HepG2 (cell line): Measurements from ENCODE around the gene CHEK2. TPM values are rescaled to one million over a fixed set of nuclear protein-coding genes. Genes with fewer than 3 reads are reported as not detected.

ENCODE experiments used
- AGO2 ChIP-seq: fragments of 200-400 bp; formaldehyde crosslinking; optimal IDR thresholded peaks from 2 replicates; pipeline ENCODE3; 2017; ENCODE audit warnings: mild to moderate bottlenecking, low read depth, low read length, moderate library complexity
- CBX2 ChIP-seq, 2 experiments: fragments of 200-600 bp in 1 of 2; sonication (generic); formaldehyde crosslinking in 1 of 2; IDR thresholded peaks; 2 replicates each; pipeline versions ENCODE4 v1.7.0 to v1.8.1; 2018 to 2022; ENCODE audit warnings: low read depth in 2 of 2, low read length in 1 of 2, mild to moderate bottlenecking in 1 of 2, missing genetic modification reagents in 1 of 2
- NFYB ChIP-seq: sonication (generic); formaldehyde crosslinking; IDR thresholded peaks from 2 replicates; pipeline ENCODE4 v1.4.0; 2020; ENCODE audit warnings: missing genetic modification reagents
- SKI ChIP-seq: fragments of 450-650 bp; IDR thresholded peaks from one replicate; pipeline ENCODE4 v1.6.1; 2018; ENCODE audit warnings: mild to moderate bottlenecking; ENCODE audit not compliant: partially characterized antibody
- SNAPC4 ChIP-seq: sonication (generic); formaldehyde crosslinking; IDR thresholded peaks from 2 replicates; pipeline ENCODE4 v1.4.0; 2020; ENCODE audit warnings: mild to moderate bottlenecking, missing genetic modification reagents
- TOPORS ChIP-seq: sonication (generic); formaldehyde crosslinking; IDR thresholded peaks from 2 replicates; pipeline ENCODE4 v1.8.0; 2023; ENCODE audit warnings: mild to moderate bottlenecking, missing genetic modification reagents
- ZNF142 ChIP-seq: sonication (generic); formaldehyde crosslinking; IDR thresholded peaks from 2 replicates; pipeline ENCODE4 v1.4.0; 2020; ENCODE audit warnings: missing genetic modification reagents
- ZNF33A ChIP-seq: sonication (generic); formaldehyde crosslinking; IDR thresholded peaks from 2 replicates; pipeline ENCODE4 v1.5.1; 2020; ENCODE audit warnings: missing genetic modification reagents, mild to moderate bottlenecking, moderate library complexity, borderline replicate concordance
- ZNF792 ChIP-seq: IDR thresholded peaks from 2 replicates; pipeline ENCODE4 v1.6.1; 2016
- polyA plus RNA-seq, 8 experiments: library from polyadenylated mRNA; depleted of rRNA in 3 of 8; stranded (reverse) in 7 of 8; unstranded in 1 of 8; fragments of >200 nt; fragmentation: Illumina TruSeq in 4 of 8; extraction: Trizol in 4 of 8; gene quantifications; 2 replicates each; pipeline versions ENCODE4 v1.2.1 to v1.2.3, GENCODE V29; 2011 to 2016; ENCODE audit warnings: low read depth in 4 of 8, missing spikeins in 1 of 8, mixed read lengths in 1 of 8; ENCODE audit not compliant: insufficient read depth in 1 of 8
- total RNA-seq, 5 experiments: library from RNA; depleted of rRNA; stranded (reverse); fragments of >200 nt; fragmentation: Illumina TruSeq; extraction: Trizol; gene quantifications; 2 replicates each; pipeline ENCODE4 v1.2.3, GENCODE V29; 2016; ENCODE audit warnings: low read depth in 1 of 5
- TF ChIP-seq, protein P1 (sequence below): sonication (generic); formaldehyde crosslinking; IDR thresholded peaks from 2 replicates; pipeline ENCODE4 v1.4.0; 2020; ENCODE audit warnings: missing genetic modification reagents

CHEK2 gene
- total and polyA plus RNA-seq, 2 of the 13 experiments (the other 11 are each of a cell fraction or from before 2014, with no cell fraction given): 27.0 to 40.5 TPM

DNA sequence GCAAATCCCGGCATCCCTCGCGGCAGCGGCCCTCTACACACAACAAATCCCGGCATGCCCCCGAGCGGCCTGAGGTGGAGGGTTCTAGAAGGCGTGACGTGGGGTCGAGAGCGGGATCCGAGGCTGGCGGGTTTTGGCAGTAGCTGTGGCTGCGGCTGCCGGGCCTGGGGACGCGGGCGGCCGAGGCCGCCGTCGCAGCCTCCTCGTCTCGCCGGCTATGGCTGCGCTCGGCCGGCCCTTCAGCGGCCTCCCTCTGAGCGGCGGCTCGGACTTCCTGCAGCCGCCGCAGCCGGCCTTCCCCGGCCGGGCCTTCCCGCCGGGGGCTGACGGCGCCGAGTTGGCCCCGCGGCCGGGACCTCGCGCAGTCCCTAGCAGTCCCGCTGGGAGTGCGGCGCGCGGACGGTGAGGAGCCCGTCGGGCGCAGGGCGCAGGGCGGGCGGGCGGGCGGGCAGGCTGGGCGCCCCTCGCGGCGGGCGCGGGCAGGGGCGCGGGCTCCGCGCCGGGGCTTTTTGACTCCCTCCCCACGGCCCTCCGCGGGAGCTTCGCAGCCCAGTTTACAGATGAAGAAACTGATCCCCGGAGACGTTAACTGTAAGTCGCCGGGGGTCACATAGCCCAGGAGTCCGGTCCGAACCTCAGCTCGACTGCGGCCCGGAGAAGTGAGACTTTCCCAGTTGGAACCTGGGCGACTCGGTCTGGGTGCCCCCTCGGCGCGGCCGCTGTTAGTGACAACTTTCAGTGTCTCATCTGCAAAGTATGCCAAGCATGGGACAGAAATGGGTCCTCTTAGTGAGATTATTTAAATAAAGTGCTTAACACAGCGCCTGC, 31.2 kb upstream of the CHEK2 start, which contains the start of gene CCDC117 (continued):
- peak; percentile 14; the same call in 1 of the 2 replicates for TF ChIP-seq ZNF142 (CRISPR knock-in tag)
- TF ChIP-seq CBX2 (IDR thresholded peaks at IDR 0.05; ENCODE audit: low read depth, low read length): no peak
- no peak for TF ChIP-seq CBX2 (CRISPR knock-in tag; IDR thresholded peaks at IDR 0.05; ENCODE audit: low read depth)
- no peak for TF ChIP-seq ZNF33A (CRISPR knock-in tag)
- peak; percentile 60 for TF ChIP-seq AGO2
- 0 out of 2 replicates have a peak, but pooled peaks have one; percentile 59 for TF ChIP-seq ZNF792 (CRISPR knock-in tag)
- TF ChIP-seq NFYB (CRISPR knock-in tag): peak; percentile 45
- TF ChIP-seq, protein P1, sequence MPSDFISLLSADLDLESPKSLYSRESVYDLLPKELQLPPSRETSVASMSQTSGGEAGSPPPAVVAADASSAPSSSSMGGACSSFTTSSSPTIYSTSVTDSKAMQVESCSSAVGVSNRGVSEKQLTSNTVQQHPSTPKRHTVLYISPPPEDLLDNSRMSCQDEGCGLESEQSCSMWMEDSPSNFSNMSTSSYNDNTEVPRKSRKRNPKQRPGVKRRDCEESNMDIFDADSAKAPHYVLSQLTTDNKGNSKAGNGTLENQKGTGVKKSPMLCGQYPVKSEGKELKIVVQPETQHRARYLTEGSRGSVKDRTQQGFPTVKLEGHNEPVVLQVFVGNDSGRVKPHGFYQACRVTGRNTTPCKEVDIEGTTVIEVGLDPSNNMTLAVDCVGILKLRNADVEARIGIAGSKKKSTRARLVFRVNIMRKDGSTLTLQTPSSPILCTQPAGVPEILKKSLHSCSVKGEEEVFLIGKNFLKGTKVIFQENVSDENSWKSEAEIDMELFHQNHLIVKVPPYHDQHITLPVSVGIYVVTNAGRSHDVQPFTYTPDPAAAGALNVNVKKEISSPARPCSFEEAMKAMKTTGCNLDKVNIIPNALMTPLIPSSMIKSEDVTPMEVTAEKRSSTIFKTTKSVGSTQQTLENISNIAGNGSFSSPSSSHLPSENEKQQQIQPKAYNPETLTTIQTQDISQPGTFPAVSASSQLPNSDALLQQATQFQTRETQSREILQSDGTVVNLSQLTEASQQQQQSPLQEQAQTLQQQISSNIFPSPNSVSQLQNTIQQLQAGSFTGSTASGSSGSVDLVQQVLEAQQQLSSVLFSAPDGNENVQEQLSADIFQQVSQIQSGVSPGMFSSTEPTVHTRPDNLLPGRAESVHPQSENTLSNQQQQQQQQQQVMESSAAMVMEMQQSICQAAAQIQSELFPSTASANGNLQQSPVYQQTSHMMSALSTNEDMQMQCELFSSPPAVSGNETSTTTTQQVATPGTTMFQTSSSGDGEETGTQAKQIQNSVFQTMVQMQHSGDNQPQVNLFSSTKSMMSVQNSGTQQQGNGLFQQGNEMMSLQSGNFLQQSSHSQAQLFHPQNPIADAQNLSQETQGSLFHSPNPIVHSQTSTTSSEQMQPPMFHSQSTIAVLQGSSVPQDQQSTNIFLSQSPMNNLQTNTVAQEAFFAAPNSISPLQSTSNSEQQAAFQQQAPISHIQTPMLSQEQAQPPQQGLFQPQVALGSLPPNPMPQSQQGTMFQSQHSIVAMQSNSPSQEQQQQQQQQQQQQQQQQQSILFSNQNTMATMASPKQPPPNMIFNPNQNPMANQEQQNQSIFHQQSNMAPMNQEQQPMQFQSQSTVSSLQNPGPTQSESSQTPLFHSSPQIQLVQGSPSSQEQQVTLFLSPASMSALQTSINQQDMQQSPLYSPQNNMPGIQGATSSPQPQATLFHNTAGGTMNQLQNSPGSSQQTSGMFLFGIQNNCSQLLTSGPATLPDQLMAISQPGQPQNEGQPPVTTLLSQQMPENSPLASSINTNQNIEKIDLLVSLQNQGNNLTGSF (CRISPR knock-in tag): 0 out of 2 replicates have a peak, but pooled peaks have one; percentile 36
- peak; percentile 24 for TF ChIP-seq SKI
- no peak for TF ChIP-seq SNAPC4 (CRISPR knock-in tag)
- TF ChIP-seq TOPORS (CRISPR knock-in tag): peak; percentile 76; the same call in 1 of the 2 replicates
